Activated CD4-positive, alpha-beta memory T cell treated with anti-CD3 and anti-CD28 coated beads, Interleukin-2, amount 10 ng/mL, durations not matched to agents 7 days and 5 days (primary cell): ENCODE measurements around the gene SEPHS2. TPM values are rescaled to one million over a fixed set of nuclear protein-coding genes. Genes with fewer than 3 reads are reported as not detected.
"Not testable (repeated sequence)": the region's sequence is repeated elsewhere in the genome, so short reads cannot be mapped to it uniquely, and the experiment has no call there.

ENCODE experiments used
- CTCF ChIA-PET: fragments of 350-600 bp; sonication (Branson Sonifier 250); formaldehyde crosslinking; loops from one replicate; lab custom pipeline; 2021; ENCODE audit warnings: antibody characterized with exemption, inconsistent platforms; lab: Charles Lee
- POLR2A ChIA-PET: fragments of 350-600 bp; sonication (Branson Sonifier 250); formaldehyde crosslinking; loops from one replicate; lab custom pipeline; 2021; ENCODE audit warnings: antibody characterized with exemption; lab: Charles Lee
- DNase-seq: peaks from one replicate; pipeline ENCODE4 v3.0.0-alpha.2; 2020
- H3K27ac Mint-ChIP-seq: one replicate; pipeline ENCODE4 v1.8.0; 2021; ENCODE audit warnings: mild to moderate bottlenecking, mixed read lengths
- H3K27me3 Mint-ChIP-seq: one replicate; pipeline ENCODE4 v1.8.0; 2021; ENCODE audit warnings: mixed read lengths
- H3K36me3 Mint-ChIP-seq: one replicate; pipeline ENCODE4 v1.8.0; 2021; ENCODE audit warnings: low read depth, mixed read lengths
- H3K4me1 Mint-ChIP-seq: one replicate; pipeline ENCODE4 v1.8.0; 2021; ENCODE audit warnings: mixed read lengths
- H3K4me3 Mint-ChIP-seq: one replicate; pipeline ENCODE4 v1.8.0; 2021; ENCODE audit warnings: mild to moderate bottlenecking, mixed read lengths
- H3K9me3 Mint-ChIP-seq: one replicate; pipeline ENCODE4 v1.8.0; 2021; ENCODE audit warnings: mixed read lengths
- total RNA-seq, 2 experiments: library from RNA; stranded (reverse); gene quantifications; one replicate each; pipeline ENCODE4 v1.2.3, GENCODE V29; 2021

SEPHS2 gene
- total RNA-seq, 2 experiments from 2014 or later = 56.3 to 57.8 TPM

- no peaks in the 10 kb centered on the region for H3K9me3 Mint-ChIP-seq
- peaks cover 3% of the 10 kb centered on the region for H3K27me3 Mint-ChIP-seq
- H3K27ac Mint-ChIP-seq = peak within 1 kb of the TSS; percentile 79
- peak within 1 kb of the TSS; percentile 89 for H3K4me3 Mint-ChIP-seq
- peaks cover 8% of the 10 kb centered on the region for H3K36me3 Mint-ChIP-seq
- peak; percentile 92 for DNase-seq
- peaks cover 37% of the 10 kb centered on the region for H3K4me1 Mint-ChIP-seq
- CTCF ChIA-PET = interaction anchor here (0.6 to 4.7 kb wide), 13 partner anchors 10 to 315 kb away, joined by 3 to 50 read pairs (median 3); partner anchors contain the start of genes DCTPP1, SEPTIN1, TBC1D10B and ZNF48
- POLR2A ChIA-PET = interaction anchor here (0.7 to 4.4 kb wide), 22 partner anchors 8 to 340 kb away, joined by 3 to 33 read pairs (median 6); partner anchors contain the start of genes CORO1A, DCTPP1, FBRS and SEPTIN1
Measured at GRCh38 chr16:30407102-30407803, 38.4 kb downstream of the SEPHS2 start, which contains the start of gene ZNF771. Gene ZNF771 (plus strand): TSS chr16:30407606. CDS start chr16:30408054, 448 bp downstream.

DNA sequence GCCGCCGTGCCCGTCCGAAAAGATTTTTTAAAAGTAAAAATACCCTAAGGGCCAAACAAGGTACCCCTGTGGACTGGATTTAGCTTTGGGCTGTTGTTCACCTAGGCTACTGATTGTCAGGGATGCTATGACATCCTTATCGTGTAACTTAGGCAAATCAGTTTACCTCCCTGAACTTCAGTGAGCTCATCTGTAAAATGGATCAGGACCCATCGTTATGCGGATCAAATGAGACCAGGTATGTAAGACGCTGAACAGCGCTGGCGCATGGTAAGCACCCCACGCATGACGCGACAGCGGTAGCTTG is 38.9 kb downstream of the SEPHS2 start:
- Mint-ChIP-seq H3K27me3 (peaks cover 3% of the 10 kb centered on the region), H3K4me1 (peaks cover 33% of the 10 kb centered on the region), H3K27ac (peak overlapping the region; percentile 79), H3K9me3 (no peaks in the 10 kb centered on the region), H3K4me3 (peak overlapping the region; percentile 89), H3K36me3 (peaks cover 3% of the 10 kb centered on the region)
- CTCF ChIA-PET = interaction anchor here (0.9 to 4.7 kb wide), 10 partner anchors 9 to 264 kb away, joined by 3 to 50 read pairs (median 3); partner anchors contain the start of genes DCTPP1, SEPTIN1, TBC1D10B and ZNF48
- no peak for DNase-seq
- POLR2A ChIA-PET = interaction anchor here (0.7 to 4.4 kb wide), 18 partner anchors 8 to 264 kb away, joined by 3 to 33 read pairs (median 6); partner anchors contain the start of genes CORO1A, DCTPP1, FBRS and SEPTIN1

DNA sequence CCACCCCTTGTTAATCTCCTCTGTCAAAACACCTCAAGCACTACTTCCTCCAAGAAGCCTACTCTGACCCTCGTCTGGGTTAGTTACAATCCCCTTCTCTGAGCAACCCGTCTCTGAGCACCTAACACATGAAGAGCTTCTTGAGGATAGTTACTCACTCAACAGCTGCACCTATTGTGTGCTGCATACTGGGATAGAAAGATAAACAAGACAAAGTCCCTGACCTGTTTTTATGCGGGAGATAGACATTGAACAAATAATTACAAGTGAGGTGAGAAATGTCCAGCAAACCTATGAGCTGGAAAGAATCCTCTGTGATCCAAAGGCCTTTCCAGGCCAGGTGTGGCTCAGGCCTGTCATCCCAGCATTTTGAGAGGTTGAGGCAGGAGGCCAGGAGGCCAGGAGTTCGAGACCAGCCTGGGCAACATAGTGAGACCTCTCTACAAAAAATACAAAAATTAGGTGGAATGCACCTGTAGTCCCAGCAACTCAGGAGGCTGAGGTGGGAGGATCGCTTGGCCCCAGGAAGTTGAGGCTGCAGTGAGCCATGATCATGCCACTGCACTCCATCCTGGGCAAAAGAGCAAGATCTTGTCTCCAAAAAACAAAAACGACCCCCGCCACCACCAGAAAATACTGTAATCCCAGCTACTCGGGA is 43.8 kb downstream of the SEPHS2 start:
- Mint-ChIP-seq H3K27ac (peak overlapping the region; percentile 41), H3K36me3 (peaks cover 18% of the 10 kb centered on the region), H3K9me3 (no peaks in the 10 kb centered on the region), H3K4me1 (peaks cover 37% of the 10 kb centered on the region), H3K4me3 (peak overlapping the region; percentile 82), H3K27me3 (peaks cover 3% of the 10 kb centered on the region)
- CTCF ChIA-PET = interaction anchor here (1.2 to 1.9 kb wide), 2 partner anchors 19 to 28 kb away, joined by 3 to 5 read pairs; partner anchors contain the start of genes DCTPP1 and SEPTIN1
- no peak for DNase-seq
- POLR2A ChIA-PET = interaction anchor here (0.6 to 4.3 kb wide), 4 partner anchors 12 to 217 kb away, joined by 3 to 25 read pairs (median 4); partner anchors contain the start of gene SEPTIN1

- POLR2A ChIA-PET = interaction anchor here (0.6 to 4.3 kb wide), 2 partner anchors 17 to 136 kb away, joined by 3 to 25 read pairs; partner anchors contain the start of gene SEPTIN1
- H3K4me1 Mint-ChIP-seq = peaks cover 44% of the 10 kb centered on the region
- no peaks in the 10 kb centered on the region for H3K9me3 Mint-ChIP-seq
- DNase-seq = no peak
- H3K36me3 Mint-ChIP-seq = peaks cover 20% of the 10 kb centered on the region
- H3K4me3 Mint-ChIP-seq = peak overlapping the region; percentile 82
- peak overlapping the region; percentile 76 for H3K27ac Mint-ChIP-seq
- CTCF ChIA-PET = interaction anchor here (2.5 kb wide), 1 partner anchor 10 kb away, joined by 10 read pairs; no protein-coding TSS in a partner anchor
- H3K27me3 Mint-ChIP-seq = peaks cover 3% of the 10 kb centered on the region
Measured at GRCh38 chr16:30399435-30400186, 46.1 kb downstream of the SEPHS2 start.

- Mint-ChIP-seq H3K9me3 (no peaks in the 10 kb centered on the region), H3K27me3 (no peaks in the 10 kb centered on the region), H3K27ac (no peak overlapping the region), H3K36me3 (peaks cover 20% of the 10 kb centered on the region), H3K4me1 (peaks cover 47% of the 10 kb centered on the region), H3K4me3 (peak overlapping the region; percentile 82)
- CTCF ChIA-PET = interaction anchor here (1.6 to 2.5 kb wide), 2 partner anchors 11 to 31 kb away, joined by 5 to 10 read pairs; partner anchors contain the start of gene DCTPP1
- POLR2A ChIA-PET = interaction anchor here (0.6 to 5.6 kb wide), 4 partner anchors 8 to 137 kb away, joined by 3 to 64 read pairs (median 16); partner anchors contain the start of genes SEPTIN1 and ZNF771
- no peak for DNase-seq
Measured at GRCh38 chr16:30398661-30399434, 46.8 kb downstream of the SEPHS2 start.

- CTCF ChIA-PET = interaction anchor here (1.6 kb wide), 1 partner anchor 32 kb away, joined by 5 read pairs; the partner anchor contains the start of gene DCTPP1
- Mint-ChIP-seq H3K27me3 (no peaks in the 10 kb centered on the region), H3K9me3 (no peaks in the 10 kb centered on the region), H3K4me3 (no peak overlapping the region), H3K36me3 (peaks cover 20% of the 10 kb centered on the region), H3K4me1 (peaks cover 47% of the 10 kb centered on the region), H3K27ac (no peak overlapping the region)
- no peak for DNase-seq
- POLR2A ChIA-PET = interaction anchor here (1.0 to 5.6 kb wide), 2 partner anchors 9 to 16 kb away, joined by 6 to 64 read pairs; partner anchors contain the start of genes SEPTIN1 and ZNF771
Measured at GRCh38 chr16:30397776-30398660, 47.7 kb downstream of the SEPHS2 start.

GRCh38 chr16:30397056-30397455 is 48.6 kb downstream of the SEPHS2 start:
- no peak for DNase-seq
- peak overlapping the region; percentile 4 for H3K27ac Mint-ChIP-seq
- H3K27me3 Mint-ChIP-seq = no peaks in the 10 kb centered on the region
- peaks cover 47% of the 10 kb centered on the region for H3K4me1 Mint-ChIP-seq
- H3K36me3 Mint-ChIP-seq = peaks cover 20% of the 10 kb centered on the region
- H3K4me3 Mint-ChIP-seq = peak overlapping the region; percentile 83
- H3K9me3 Mint-ChIP-seq = no peaks in the 10 kb centered on the region
- ChIA-PET POLR2A (interaction anchor here (1.8 to 5.6 kb wide), 2 partner anchors 15 to 21 kb away, joined by 5 to 64 read pairs; partner anchors contain the start of gene SEPTIN1), CTCF (interaction anchor here (0.9 to 1.6 kb wide), 2 partner anchors 33 to 198 kb away, joined by 4 to 5 read pairs; partner anchors contain the start of gene DCTPP1)

DNA sequence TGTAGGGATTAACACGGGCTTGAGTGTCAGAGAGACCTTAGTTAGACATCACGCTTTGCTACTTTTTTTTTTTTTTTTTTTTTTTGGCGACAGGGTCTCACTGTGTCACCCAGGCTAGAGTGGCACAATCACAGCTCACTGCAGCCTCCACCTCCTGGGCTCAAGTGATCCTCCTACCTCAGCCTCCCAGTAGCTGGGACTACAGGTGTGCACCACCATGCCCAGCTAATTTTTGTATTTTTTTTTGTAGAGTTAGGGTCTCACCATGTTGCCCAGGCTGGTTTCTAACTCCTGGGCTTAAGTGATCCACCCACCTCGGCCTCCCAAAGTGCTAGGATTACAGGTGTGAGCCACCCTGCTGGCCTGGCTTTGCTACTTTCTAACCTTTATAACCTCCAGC is 49.0 kb downstream of the SEPHS2 start:
- ChIA-PET POLR2A (interaction anchor here (1.1 to 5.6 kb wide), 8 partner anchors 8 to 137 kb away, joined by 3 to 64 read pairs (median 8); partner anchors contain the start of genes SEPTIN1 and ZNF771), CTCF (interaction anchor here (0.7 to 2.6 kb wide), 7 partner anchors 13 to 198 kb away, joined by 3 to 17 read pairs (median 6); partner anchors contain the start of gene SEPTIN1)

DNA sequence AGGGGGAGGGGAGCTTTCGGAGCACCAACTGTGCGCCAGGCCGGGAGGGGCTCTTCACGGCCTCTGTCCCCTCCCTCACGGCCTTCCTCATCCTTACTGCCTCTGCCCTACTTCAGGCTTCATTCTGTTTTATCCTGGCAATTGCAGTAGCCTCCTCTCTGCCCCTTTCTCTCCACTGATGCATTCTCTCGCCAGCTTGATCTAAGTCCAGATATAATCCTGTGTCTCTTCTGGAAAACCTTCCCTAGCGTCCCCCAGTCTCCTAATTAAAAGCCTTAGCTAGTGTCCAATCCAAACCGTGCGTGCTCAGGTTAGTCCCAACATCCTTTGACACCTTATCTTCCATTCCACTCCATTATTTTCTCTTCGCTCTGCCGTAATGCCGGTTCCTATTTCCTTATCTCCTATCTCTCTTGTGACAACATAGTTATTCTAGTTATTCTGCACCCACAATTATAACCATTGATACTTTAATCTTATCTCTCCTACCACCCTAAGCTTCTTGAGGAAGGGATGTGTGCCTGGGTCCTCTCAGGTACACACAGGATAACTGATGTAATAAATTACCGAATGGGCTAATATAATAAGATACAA is 49.6 kb downstream of the SEPHS2 start:
- H3K4me1 Mint-ChIP-seq = peaks cover 43% of the 10 kb centered on the region

More for the DNA sequence above, 49.0 kb downstream of the SEPHS2 start:
- H3K9me3 Mint-ChIP-seq, H3K27ac Mint-ChIP-seq, DNase-seq, H3K27me3 Mint-ChIP-seq: not testable (repeated sequence)
- peak overlapping the region; percentile 83 for H3K4me3 Mint-ChIP-seq
- H3K4me1 Mint-ChIP-seq = peaks cover 45% of the 10 kb centered on the region
- H3K36me3 Mint-ChIP-seq = peaks cover 20% of the 10 kb centered on the region

More for the DNA sequence above, 49.6 kb downstream of the SEPHS2 start:
- ChIA-PET CTCF (interaction anchor here (0.7 to 2.6 kb wide), 9 partner anchors 11 to 199 kb away, joined by 3 to 17 read pairs (median 6); partner anchors contain the start of genes DCTPP1, SEPTIN1 and ZNF771), POLR2A (interaction anchor here (1.1 to 5.6 kb wide), 12 partner anchors 9 to 138 kb away, joined by 3 to 64 read pairs (median 5); partner anchors contain the start of genes SEPTIN1 and ZNF771)
- no peaks in the 10 kb centered on the region for H3K27me3 Mint-ChIP-seq
- peaks cover 20% of the 10 kb centered on the region for H3K36me3 Mint-ChIP-seq
- H3K27ac Mint-ChIP-seq = peak overlapping the region; percentile 51
- no peaks in the 10 kb centered on the region for H3K9me3 Mint-ChIP-seq
- H3K4me3 Mint-ChIP-seq = peak overlapping the region; percentile 83
- no peak for DNase-seq
